Right lobe of liver (tissue), 6 donors: Measurements from ENCODE around the gene MORN2. TPM values are rescaled to one million over a fixed set of nuclear protein-coding genes. Genes with fewer than 3 reads are reported as not detected.
"Not testable (repeated sequence)": the region's sequence is repeated elsewhere in the genome, so short reads cannot be mapped to it uniquely, and the experiment has no call there.

Experiments
- ATAC-seq, 4 donors: fragments of 200-7000 bp; cut with Tn5 transposase; one replicate each; pipeline ENCODE4 v1.9.1; 2020; ENCODE audit warnings: mild to moderate bottlenecking in 4 of 4, moderate library complexity in 4 of 4
- DNase-seq, 3 donors: peaks; one replicate each; pipeline ENCODE4 v3.0.0-alpha.2; 2020
- H3K27ac ChIP-seq, 3 donors: fragments of 200-600 bp; one replicate each; pipeline ENCODE4 v1.8.0; 2022
- H3K27me3 ChIP-seq, 2 donors: fragments of 200-600 bp; one replicate each; pipeline ENCODE4 v1.8.0; 2022
- H3K36me3 ChIP-seq, 4 donors: fragments of 200-600 bp; sonication (generic) in 1 of 4; one replicate each; pipeline versions ENCODE4 v1.5.1 to v1.8.0; 2017 to 2022; ENCODE audit warnings: control low read depth in 1 of 4
- H3K4me1 ChIP-seq, 4 donors: fragments of 200-600 bp; sonication (generic) in 1 of 4; one replicate each; pipeline versions ENCODE4 v1.5.1 to v1.8.0; 2017 to 2022; ENCODE audit warnings: control low read depth in 1 of 4
- H3K4me3 ChIP-seq, 3 donors: fragments of 200-600 bp; one replicate each; pipeline ENCODE4 v1.8.0; 2022
- H3K9me3 ChIP-seq, 4 donors: fragments of 200-600 bp; sonication (generic) in 1 of 4; one replicate each; pipeline versions ENCODE4 v1.5.1 to v1.8.0; 2017 to 2022; ENCODE audit warnings: control low read depth in 1 of 4
- POLR2A ChIP-seq: fragments of 450-650 bp; IDR thresholded peaks from one replicate; pipeline ENCODE4 v1.6.1; 2017; ENCODE audit warnings: antibody characterized with exemption, mild to moderate bottlenecking
- WGBS: methylation state at CpG from one replicate; pipeline ENCODE4 v1.1.6; 2018; ENCODE audit warnings: low coverage, low lambda C conversion rate; ENCODE audit not compliant: insufficient coverage; ENCODE audit errors: missing lambda C conversion rate; 5-methylcytosine and 5-hydroxymethylcytosine counted together
- intact Hi-C, 2 donors: fragments of 100-400 bp; cut with DNase I; formaldehyde crosslinking; loops; one replicate each; pipeline versions ENCODE4 v1.11.2 to v1.14.1; 2022
- long read RNA-seq: library from polyadenylated mRNA; unstranded; transcript quantifications from one replicate; pipeline ENCODE4 v2.0.0, GENCODE V29; 2019
- total RNA-seq, 6 experiments: library from RNA; depleted of rRNA in 2 of 6; stranded (reverse); fragments of >200 nt in 2 of 6; fragmentation: NEBNext Ultra II Directional in 3 of 6; extraction: Animal tissue kit (Norgen Biotek cat#: 25700) in 3 of 6; gene quantifications; one replicate each; pipeline versions ENCODE4 v1.1.0 to v1.2.4, GENCODE V29; 2016 to 2023
- TF ChIP-seq, protein P1 (sequence below), 4 donors: fragments of 200-600 bp in 3 of 4; fragments of 450-650 bp in 1 of 4; IDR thresholded peaks; one replicate each; pipeline versions ENCODE4 v1.5.1 to v1.8.0; 2016 to 2022; ENCODE audit warnings: antibody characterized with exemption in 4 of 4, mild to moderate bottlenecking in 2 of 4
- donor health status: DM: no; HTN: yes; CAD: no.
- donor health status: DM: no; HTN: no; CAD: no.
- donor health status: DM: no; HTN: no; CAD: no.
- donor health status: DM: no; HTN: yes; CAD: no.
- donor health status: DM: no; HTN: yes; CAD: no.

MORN2 gene
- total RNA-seq = 1 to 10 TPM; 4.1 to 8.1 (median 5.0) TPM
- long read RNA-seq, partial matches to known transcripts = 0 of 2 reads
- long read RNA-seq, other reads (novel, unspliced or antisense) = 0 of 2 reads

- TF ChIP-seq, protein P1, sequence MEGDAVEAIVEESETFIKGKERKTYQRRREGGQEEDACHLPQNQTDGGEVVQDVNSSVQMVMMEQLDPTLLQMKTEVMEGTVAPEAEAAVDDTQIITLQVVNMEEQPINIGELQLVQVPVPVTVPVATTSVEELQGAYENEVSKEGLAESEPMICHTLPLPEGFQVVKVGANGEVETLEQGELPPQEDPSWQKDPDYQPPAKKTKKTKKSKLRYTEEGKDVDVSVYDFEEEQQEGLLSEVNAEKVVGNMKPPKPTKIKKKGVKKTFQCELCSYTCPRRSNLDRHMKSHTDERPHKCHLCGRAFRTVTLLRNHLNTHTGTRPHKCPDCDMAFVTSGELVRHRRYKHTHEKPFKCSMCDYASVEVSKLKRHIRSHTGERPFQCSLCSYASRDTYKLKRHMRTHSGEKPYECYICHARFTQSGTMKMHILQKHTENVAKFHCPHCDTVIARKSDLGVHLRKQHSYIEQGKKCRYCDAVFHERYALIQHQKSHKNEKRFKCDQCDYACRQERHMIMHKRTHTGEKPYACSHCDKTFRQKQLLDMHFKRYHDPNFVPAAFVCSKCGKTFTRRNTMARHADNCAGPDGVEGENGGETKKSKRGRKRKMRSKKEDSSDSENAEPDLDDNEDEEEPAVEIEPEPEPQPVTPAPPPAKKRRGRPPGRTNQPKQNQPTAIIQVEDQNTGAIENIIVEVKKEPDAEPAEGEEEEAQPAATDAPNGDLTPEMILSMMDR (IDR thresholded peaks at IDR 0.05) = no peak
- peak; percentile 19 for TF ChIP-seq POLR2A
These were observed at the start of gene MORN2, which contains the start of gene DHX57 for GRCh38 chr2:38875576-38876367. Gene MORN2 (plus strand): TSS chr2:38875976. Gene DHX57 (minus strand): TSS chr2:38875934. CDS start chr2:38868405, 7,529 bp downstream.

GRCh38 chr2:38827539-38828145, 48.1 kb upstream of the MORN2 start:
- peak in 2 of 4 donors; percentile 26 to 29 for ATAC-seq
- WGBS = 54% methylated on average over 6 of the region's 10 CpGs
- intact Hi-C loops, H3K4me1 ChIP-seq, H3K4me3 ChIP-seq, H3K36me3 ChIP-seq, H3K27ac ChIP-seq, H3K27me3 ChIP-seq, H3K9me3 ChIP-seq, DNase-seq: not testable (repeated sequence)

More at GRCh38 chr2:38875576-38876367, at the start of gene MORN2, which contains the start of gene DHX57:
- peak; percentile 99 to 100 (median 99) for ATAC-seq
- Histone ChIP-seq H3K27ac (peak within 1 kb of the TSS in 2 of 3 donors; percentile 28 to 56), H3K9me3 (no peaks in the 10 kb centered on the region), H3K4me3 (peak within 1 kb of the TSS; percentile 61 to 83 (median 75)), H3K36me3 (peaks cover 0 to 4% (median 0%) of the 10 kb centered on the region in 4 donors), H3K4me1 (peaks cover 0 to 3% (median 0%) of the 10 kb centered on the region in 4 donors), H3K27me3 (no peaks in the 10 kb centered on the region)
- DNase-seq = peak; percentile 93 to 97 (median 96)
- WGBS = 2% methylated on average over 17 of the region's 52 CpGs
- intact Hi-C loops = no loop called here

DNA sequence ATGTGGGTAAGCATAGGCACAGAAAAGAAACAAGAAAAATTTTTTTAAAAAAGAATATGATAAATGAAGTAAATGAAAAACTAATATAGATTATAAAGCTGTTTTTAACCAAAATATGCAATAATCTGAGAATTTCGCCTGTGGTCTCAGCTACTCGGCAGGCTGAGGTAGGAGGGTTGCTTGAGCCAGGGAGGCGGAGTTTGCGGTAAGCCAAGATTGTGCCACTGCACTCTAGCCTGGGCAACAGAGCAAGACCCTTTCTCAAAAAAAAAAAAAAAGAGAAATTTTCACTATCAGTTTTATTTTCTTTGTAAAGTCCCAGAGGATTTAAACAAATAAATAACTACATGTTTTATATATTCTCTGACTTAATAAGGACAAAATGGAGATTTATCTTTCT, 47.3 kb upstream of the MORN2 start:
- no peak for TF ChIP-seq POLR2A
- TF ChIP-seq, protein P1 (IDR thresholded peaks at IDR 0.05) = no peak
- intact Hi-C loops = no loop called here
- no peaks in the 10 kb centered on the region for H3K9me3 ChIP-seq
- H3K4me1 ChIP-seq = no peaks in the 10 kb centered on the region
- ATAC-seq (no peak), DNase-seq (no peak)
- peaks cover 0 to 4% (median 1%) of the 10 kb centered on the region in 4 donors for H3K36me3 ChIP-seq
- no peaks in the 10 kb centered on the region for H3K27me3 ChIP-seq
- 71% methylated on average over 4 of the region's 4 CpGs for WGBS
- no peak overlapping the region for H3K4me3 ChIP-seq
- H3K27ac ChIP-seq = no peak overlapping the region

DNA sequence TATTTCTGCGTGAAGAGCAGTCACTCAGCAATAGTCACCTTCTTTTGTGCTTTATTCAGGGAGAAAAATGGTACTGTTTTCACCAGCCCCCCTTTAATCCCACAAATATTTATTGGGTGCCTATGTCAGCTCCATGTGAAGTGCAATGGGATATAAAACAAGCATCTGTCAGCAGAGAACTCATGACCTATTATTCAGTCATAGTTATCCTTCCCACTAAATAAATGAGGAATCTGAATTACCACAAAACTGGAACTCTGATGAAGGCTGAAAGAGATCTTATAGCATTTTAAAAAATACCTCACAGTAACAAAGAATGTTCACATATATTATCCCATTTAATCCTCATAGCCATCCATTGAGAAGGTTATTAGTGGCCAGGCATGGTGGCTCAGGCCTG, 45.8 kb upstream of the MORN2 start:
- 100% methylated on average over 1 of the region's 1 CpG for WGBS
- Histone ChIP-seq H3K36me3 (peaks cover 0 to 2% (median 0%) of the 10 kb centered on the region in 4 donors), H3K4me1 (no peaks in the 10 kb centered on the region), H3K9me3 (no peaks in the 10 kb centered on the region), H3K27ac (no peak overlapping the region), H3K27me3 (no peaks in the 10 kb centered on the region), H3K4me3 (no peak overlapping the region)
- intact Hi-C loops = no loop called here
- ATAC-seq = peak in 1 of 4 donors; percentile 46
- no peak for DNase-seq
- TF ChIP-seq POLR2A = no peak
- TF ChIP-seq, protein P1 (IDR thresholded peaks at IDR 0.05) = no peak
